Liver (tissue), 9 donors: ENCODE data around the gene ABAT. TPM values are rescaled to one million over a fixed set of nuclear protein-coding genes. Genes with fewer than 3 reads are reported as not detected.

Source experiments
- DNase-seq: peaks from one replicate; pipeline ENCODE4 v3.0.0-alpha.2; 2017; ENCODE audit warnings: low spot score
- H3K27ac ChIP-seq, 2 donors: one replicate each; pipeline ENCODE4 v1.7.0; 2013; ENCODE audit warnings: inconsistent platforms in 2 of 2, low read length in 2 of 2, control low read depth in 1 of 2, low read depth in 1 of 2, mild to moderate bottlenecking in 1 of 2
- H3K27me3 ChIP-seq, 4 donors: one replicate each; pipeline versions ENCODE4 v1.6.1 to v1.7.0; 2013; ENCODE audit warnings: low read length in 3 of 4, inconsistent platforms in 1 of 4, mild to moderate bottlenecking in 1 of 4, moderate library complexity in 1 of 4; ENCODE audit not compliant: control insufficient read depth in 4 of 4, insufficient read depth in 4 of 4
- H3K36me3 ChIP-seq, 4 donors: one replicate each; pipeline versions ENCODE4 v1.6.1 to v1.7.0; 2013; ENCODE audit warnings: low read length in 3 of 4, mild to moderate bottlenecking in 3 of 4, low read depth in 1 of 4, moderate library complexity in 1 of 4; ENCODE audit not compliant: control insufficient read depth in 4 of 4, insufficient read depth in 3 of 4
- H3K4me1 ChIP-seq, 4 donors: one replicate each; pipeline versions ENCODE4 v1.6.1 to v1.7.0; 2013; ENCODE audit warnings: low read length in 3 of 4, mild to moderate bottlenecking in 3 of 4, moderate library complexity in 1 of 4; ENCODE audit not compliant: control insufficient read depth in 4 of 4, insufficient read depth in 4 of 4
- H3K4me3 ChIP-seq, 3 donors: one replicate each; pipeline versions ENCODE4 v1.6.1 to v1.7.0; 2013; ENCODE audit warnings: low read length in 3 of 3, control low read depth in 1 of 3, low read depth in 1 of 3, mild to moderate bottlenecking in 1 of 3
- H3K9ac ChIP-seq, 2 donors: one replicate each; pipeline ENCODE4 v1.7.0; 2013; ENCODE audit warnings: low read length in 2 of 2, mild to moderate bottlenecking in 2 of 2, moderate library complexity in 2 of 2, control low read depth in 1 of 2, low read depth in 1 of 2
- H3K9me3 ChIP-seq, 4 donors: one replicate each; pipeline versions ENCODE4 v1.6.1 to v1.7.0; 2013; ENCODE audit warnings: low read length in 3 of 4; ENCODE audit not compliant: control insufficient read depth in 4 of 4
- ATF3 ChIP-seq: IDR thresholded peaks from 2 replicates; pipeline ENCODE4 v1.6.1; 2016; ENCODE audit warnings: antibody characterized with exemption
- CTCF ChIP-seq: fragments of 150-350 bp; IDR thresholded peaks from 2 replicates; pipeline ENCODE4 v1.5.1; 2017; ENCODE audit warnings: improper control_type of control experiment, low read depth, low read length; ENCODE audit not compliant: missing input control
- EGR1 ChIP-seq, 2 donors: IDR thresholded peaks; 2 replicates each; pipeline ENCODE4 v1.6.1; 2016 to 2018; ENCODE audit warnings: antibody characterized with exemption in 2 of 2, low read depth in 2 of 2
- FOXA2 ChIP-seq: IDR thresholded peaks from 2 replicates; pipeline ENCODE4 v1.6.1; 2016; ENCODE audit warnings: antibody characterized with exemption
- GABPA ChIP-seq, 2 donors: IDR thresholded peaks in 1 of 2; conservative IDR thresholded peaks in 1 of 2; 2 replicates each; pipeline ENCODE4 v1.6.1; 2016; ENCODE audit warnings: antibody characterized with exemption in 2 of 2, mild to moderate bottlenecking in 1 of 2, moderate library complexity in 1 of 2
- HNF4A ChIP-seq, 2 donors: conservative IDR thresholded peaks; 2 replicates each; pipeline ENCODE4 v1.6.1; 2016; ENCODE audit warnings: antibody characterized with exemption in 2 of 2, mild to moderate bottlenecking in 2 of 2
- HNF4G ChIP-seq: IDR thresholded peaks from 2 replicates; pipeline ENCODE4 v1.6.1; 2016; ENCODE audit warnings: antibody characterized with exemption
- JUND ChIP-seq, 2 donors: IDR thresholded peaks; 2 replicates each; pipeline ENCODE4 v1.6.1; 2016; ENCODE audit warnings: antibody characterized with exemption in 2 of 2
- MAX ChIP-seq: IDR thresholded peaks from 2 replicates; pipeline ENCODE4 v1.6.1; 2016; ENCODE audit warnings: antibody characterized with exemption
- NR2F2 ChIP-seq: IDR thresholded peaks from 2 replicates; pipeline ENCODE4 v1.6.1; 2016; ENCODE audit warnings: antibody characterized with exemption
- RAD21 ChIP-seq, 2 donors: IDR thresholded peaks; 2 replicates each; pipeline ENCODE4 v1.6.1; 2016; ENCODE audit warnings: antibody characterized with exemption in 2 of 2, mild to moderate bottlenecking in 2 of 2
- REST ChIP-seq: IDR thresholded peaks from 2 replicates; pipeline ENCODE4 v1.6.1; 2016; ENCODE audit warnings: antibody characterized with exemption, mild to moderate bottlenecking
- RXRA ChIP-seq, 2 donors: IDR thresholded peaks; 2 replicates each; pipeline ENCODE4 v1.6.1; 2017 to 2018; ENCODE audit warnings: antibody characterized with exemption in 2 of 2, mild to moderate bottlenecking in 1 of 2
- ZBTB33 ChIP-seq: IDR thresholded peaks from 2 replicates; pipeline ENCODE4 v1.6.1; 2016; ENCODE audit warnings: antibody characterized with exemption
- WGBS: extraction: QIAGEN DNeasy Blood & Tissue Kit; methylation state at CpG from one replicate; pipeline ENCODE4 v1.1.7; 2013; 5-methylcytosine and 5-hydroxymethylcytosine counted together
- polyA plus RNA-seq, 2 donors: library from polyadenylated mRNA; stranded (reverse) in 1 of 2; unstranded in 1 of 2; fragments of 200-250 nt in 1 of 2; fragments of >200 nt in 1 of 2; fragmentation: Nextera tagmentation in 1 of 2; extraction: Ambion mirVana in 1 of 2; gene quantifications; one replicate each; pipeline versions ENCODE4 v1.2.1 to v1.2.3, GENCODE V29; 2013 to 2015
- total RNA-seq, 2 donors: library from RNA; depleted of rRNA; stranded (reverse); fragments of >200 nt; gene quantifications; one replicate each; pipeline ENCODE4 v1.2.3, GENCODE V29; 2014
- donor health status: healthy.
- donor health status: healthy.
- donor health status: healthy.
- donor health status: healthy.
- donor health status: healthy.

ABAT gene
- total and polyA plus RNA-seq, 4 donors: 52.4 to 205 (median 141) TPM

GRCh38 chr16:8818504-8819270 is 144.3 kb downstream of the ABAT start (continued):
- no peak for TF ChIP-seq MAX
- TF ChIP-seq JUND (IDR thresholded peaks at IDR 0.05): no peak

GRCh38 chr16:8819411-8820034 is 145.1 kb downstream of the ABAT start:
- Histone ChIP-seq H3K4me3 (no peak overlapping the region), H3K4me1 (peaks cover 0 to 3% (median 0%) of the 10 kb centered on the region in 4 donors), H3K27ac (no peak overlapping the region), H3K9me3 (no peaks in the 10 kb centered on the region), H3K36me3 (peaks cover 21 to 48% (median 23%) of the 10 kb centered on the region in 4 donors), H3K9ac (no peak overlapping the region), H3K27me3 (no peaks in the 10 kb centered on the region)
- no peak for DNase-seq
- 90% methylated on average over 6 of the region's 6 CpGs for WGBS
- TF ChIP-seq ATF3 (no peak), HNF4A (conservative IDR thresholded peaks at IDR 0.05) (no peak), EGR1 (IDR thresholded peaks at IDR 0.05; ENCODE audit: low read depth in 2 of 2) (no peak), HNF4G (no peak), NR2F2 (no peak), RXRA (IDR thresholded peaks at IDR 0.05) (no peak), RAD21 (IDR thresholded peaks at IDR 0.05) (no peak), GABPA (IDR thresholded peaks at IDR 0.05 in 1 of 2, conservative IDR thresholded peaks at IDR 0.05 in 1 of 2) (no peak), REST (no peak), MAX (no peak), FOXA2 (no peak), CTCF (no peak), JUND (IDR thresholded peaks at IDR 0.05) (no peak), ZBTB33 (no peak)
